Measurements from ENCODE around the gene FBXO27.

GRCh38 chr19:39008137-39008536 is 24.2 kb downstream of the FBXO27 start:
- TF ChIP-seq CTCF (IDR thresholded peaks at IDR 0.05; ENCODE audit: low read length) (no peak), EZH2 (optimal IDR thresholded peaks at IDR 0.05; ENCODE audit: low read depth, low read length) (no peak), EZH2phosphoT487 (IDR thresholded peaks at IDR 0.05; ENCODE audit: low read length) (no peak)

All from MM.1S (cell line).